Glutamatergic neuron (in vitro differentiated cells): ENCODE data around the gene TRNP1. TPM values are rescaled to one million over a fixed set of nuclear protein-coding genes. Genes with fewer than 3 reads are reported as not detected.
A peak's percentile ranks its signal among the peaks of the same experiment; 100 is the strongest.

Source experiments
- DNase-seq: peaks from one replicate; pipeline ENCODE4 v3.0.0; 2022
- H3K27ac Mint-ChIP-seq: one replicate; pipeline ENCODE4 v1.8.0; 2020; ENCODE audit warnings: mild to moderate bottlenecking, mixed read lengths, inconsistent platforms; ENCODE audit not compliant: unreplicated experiment
- H3K27me3 Mint-ChIP-seq: one replicate; pipeline ENCODE4 v1.8.0; 2020; ENCODE audit warnings: mild to moderate bottlenecking, moderate library complexity, mixed read lengths, inconsistent platforms; ENCODE audit not compliant: unreplicated experiment
- H3K36me3 Mint-ChIP-seq: one replicate; pipeline ENCODE4 v1.8.0; 2020; ENCODE audit warnings: mild to moderate bottlenecking, mixed read lengths, inconsistent platforms; ENCODE audit not compliant: unreplicated experiment
- H3K4me1 Mint-ChIP-seq: one replicate; pipeline ENCODE4 v1.8.0; 2020; ENCODE audit warnings: mild to moderate bottlenecking, low read depth, mixed read lengths, inconsistent platforms; ENCODE audit not compliant: unreplicated experiment
- H3K4me3 Mint-ChIP-seq: one replicate; pipeline ENCODE4 v1.8.0; 2020; ENCODE audit warnings: mild to moderate bottlenecking, mixed read lengths, inconsistent platforms; ENCODE audit not compliant: unreplicated experiment
- H3K9me3 Mint-ChIP-seq: one replicate; pipeline ENCODE4 v1.8.0; 2020; ENCODE audit warnings: mild to moderate bottlenecking, moderate library complexity, mixed read lengths, inconsistent platforms; ENCODE audit not compliant: unreplicated experiment
- total RNA-seq: library from RNA; stranded (reverse); fragmentation: NEBNext Ultra II Directional; extraction: Animal tissue kit (Norgen Biotek cat#: 25700); gene quantifications from one replicate; pipeline ENCODE4 v1.2.1, GENCODE V29; 2021; ENCODE audit not compliant: unreplicated experiment
- TF ChIP-seq, protein P1 (sequence below): fragments of 200-600 bp; sonication (generic); IDR thresholded peaks from one replicate; pipeline ENCODE4 v1.5.0; 2021; ENCODE audit not compliant: partially characterized antibody, unreplicated experiment

TRNP1 gene
- total RNA-seq, 1 donor from 2014 or later = 13.9 TPM

DNA sequence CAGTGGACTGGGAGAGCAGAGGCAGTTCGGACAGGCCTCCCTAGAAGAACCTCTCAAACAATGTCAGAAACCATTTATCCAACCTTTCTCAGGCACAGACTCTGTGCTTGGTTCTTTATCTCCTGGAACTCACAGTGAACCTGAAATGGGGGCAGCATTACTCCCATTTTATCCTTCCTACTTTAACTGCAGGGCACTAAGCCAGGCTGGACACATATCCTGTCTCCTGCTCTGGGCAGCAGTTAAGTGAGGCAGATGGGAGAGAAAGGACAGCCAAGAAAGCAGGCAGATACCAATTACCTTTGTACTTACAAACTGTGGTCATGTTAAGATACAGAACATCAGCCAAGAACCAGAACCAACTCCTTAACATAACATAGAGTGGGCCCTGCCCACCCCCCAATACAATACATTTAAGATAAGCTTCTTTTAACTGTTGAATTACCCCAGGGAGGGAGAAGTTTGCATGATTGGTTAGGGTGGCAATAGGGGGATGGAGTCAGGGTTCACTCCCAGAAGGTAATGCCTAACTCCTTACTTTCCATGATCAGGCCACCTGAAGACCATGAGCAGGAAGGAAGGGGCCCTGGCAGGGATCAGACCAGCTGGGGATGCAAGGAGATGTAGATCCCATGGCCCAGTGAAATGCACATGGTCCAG lies 44.1 kb upstream of the TRNP1 start:
- DNase-seq = no peak
- TF ChIP-seq, protein P1, sequence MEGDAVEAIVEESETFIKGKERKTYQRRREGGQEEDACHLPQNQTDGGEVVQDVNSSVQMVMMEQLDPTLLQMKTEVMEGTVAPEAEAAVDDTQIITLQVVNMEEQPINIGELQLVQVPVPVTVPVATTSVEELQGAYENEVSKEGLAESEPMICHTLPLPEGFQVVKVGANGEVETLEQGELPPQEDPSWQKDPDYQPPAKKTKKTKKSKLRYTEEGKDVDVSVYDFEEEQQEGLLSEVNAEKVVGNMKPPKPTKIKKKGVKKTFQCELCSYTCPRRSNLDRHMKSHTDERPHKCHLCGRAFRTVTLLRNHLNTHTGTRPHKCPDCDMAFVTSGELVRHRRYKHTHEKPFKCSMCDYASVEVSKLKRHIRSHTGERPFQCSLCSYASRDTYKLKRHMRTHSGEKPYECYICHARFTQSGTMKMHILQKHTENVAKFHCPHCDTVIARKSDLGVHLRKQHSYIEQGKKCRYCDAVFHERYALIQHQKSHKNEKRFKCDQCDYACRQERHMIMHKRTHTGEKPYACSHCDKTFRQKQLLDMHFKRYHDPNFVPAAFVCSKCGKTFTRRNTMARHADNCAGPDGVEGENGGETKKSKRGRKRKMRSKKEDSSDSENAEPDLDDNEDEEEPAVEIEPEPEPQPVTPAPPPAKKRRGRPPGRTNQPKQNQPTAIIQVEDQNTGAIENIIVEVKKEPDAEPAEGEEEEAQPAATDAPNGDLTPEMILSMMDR = no peak
- no peaks in the 10 kb centered on the region for H3K27me3 Mint-ChIP-seq
- peaks cover 5% of the 10 kb centered on the region for H3K4me1 Mint-ChIP-seq
- H3K9me3 Mint-ChIP-seq = peaks cover 7% of the 10 kb centered on the region
- no peak overlapping the region for H3K4me3 Mint-ChIP-seq
- H3K27ac Mint-ChIP-seq = no peak overlapping the region
- peaks cover 3% of the 10 kb centered on the region for H3K36me3 Mint-ChIP-seq

DNA sequence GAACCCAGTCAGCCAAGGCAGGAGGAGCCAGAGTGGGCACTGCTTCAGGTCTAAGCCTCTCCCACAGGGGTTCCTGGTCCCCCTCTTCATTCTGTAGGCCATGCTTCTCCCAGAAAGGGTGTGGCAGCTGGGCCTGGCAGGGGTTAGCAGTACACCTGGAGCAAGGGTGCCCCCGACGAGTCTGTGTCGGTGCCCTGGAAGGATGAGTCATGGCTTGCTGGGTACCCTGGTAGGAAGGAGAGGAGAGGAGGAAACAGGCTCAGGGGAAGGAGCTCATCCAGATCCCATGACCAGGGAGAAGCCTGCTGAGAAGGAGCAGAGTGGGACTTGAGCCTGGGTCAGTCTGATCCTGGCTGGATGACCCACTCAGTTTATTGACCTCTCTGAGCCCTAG lies 43.6 kb upstream of the TRNP1 start:
- Mint-ChIP-seq H3K4me1 (peaks cover 5% of the 10 kb centered on the region), H3K9me3 (peaks cover 7% of the 10 kb centered on the region), H3K27me3 (no peaks in the 10 kb centered on the region), H3K36me3 (peaks cover 3% of the 10 kb centered on the region), H3K4me3 (no peak overlapping the region), H3K27ac (no peak overlapping the region)
- no peak for DNase-seq
- TF ChIP-seq, protein P1 = no peak

DNA sequence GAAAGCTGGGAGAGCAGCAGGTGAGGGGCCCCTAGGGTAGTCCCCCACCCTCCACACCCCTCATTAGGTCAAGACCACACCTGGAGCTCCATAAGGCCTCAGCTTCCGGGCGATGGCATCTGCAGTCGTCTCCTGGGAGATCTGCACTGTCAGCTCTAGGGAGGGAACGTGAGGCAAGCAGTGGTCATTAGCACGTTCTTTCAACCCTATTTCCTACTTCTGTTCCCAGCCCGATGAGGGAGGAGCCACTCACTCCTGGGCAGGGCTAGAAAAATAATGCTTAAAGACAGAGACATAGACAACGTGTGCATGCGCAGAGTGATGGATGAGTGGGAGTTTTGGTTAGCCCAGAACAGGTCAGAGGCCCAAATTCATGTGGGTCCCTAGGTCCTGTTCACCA lies 42.9 kb upstream of the TRNP1 start:
- Mint-ChIP-seq H3K27me3 (no peaks in the 10 kb centered on the region), H3K9me3 (peaks cover 7% of the 10 kb centered on the region), H3K4me3 (no peak overlapping the region), H3K36me3 (peaks cover 3% of the 10 kb centered on the region), H3K27ac (peak overlapping the region; percentile 52), H3K4me1 (peaks cover 5% of the 10 kb centered on the region)
- DNase-seq = no peak
- TF ChIP-seq, protein P1 = no peak

DNA sequence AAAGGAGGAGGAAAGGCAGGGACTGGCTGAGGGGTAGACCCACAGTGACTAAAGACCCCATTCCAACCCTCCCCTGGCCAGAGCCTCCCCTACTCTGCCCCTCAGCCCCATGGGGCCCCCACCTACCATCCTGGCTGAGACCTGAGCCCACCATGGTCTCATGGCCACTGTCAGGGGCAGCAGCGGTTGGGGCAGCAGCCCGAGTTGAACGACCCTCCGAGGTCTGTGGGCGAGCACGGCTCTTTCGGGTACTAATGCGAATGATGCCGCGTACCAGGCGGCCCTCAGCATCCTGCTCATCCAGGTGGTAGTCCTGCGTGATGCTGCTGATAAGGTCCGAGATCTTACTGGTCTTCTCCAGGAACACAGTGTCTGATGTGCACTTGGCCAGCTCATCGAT lies 42.3 kb upstream of the TRNP1 start:
- Mint-ChIP-seq H3K9me3 (peaks cover 7% of the 10 kb centered on the region), H3K27ac (no peak overlapping the region), H3K4me3 (no peak overlapping the region), H3K4me1 (peaks cover 5% of the 10 kb centered on the region), H3K36me3 (peaks cover 3% of the 10 kb centered on the region), H3K27me3 (no peaks in the 10 kb centered on the region)
- TF ChIP-seq, protein P1 = no peak
- DNase-seq = no peak

DNA sequence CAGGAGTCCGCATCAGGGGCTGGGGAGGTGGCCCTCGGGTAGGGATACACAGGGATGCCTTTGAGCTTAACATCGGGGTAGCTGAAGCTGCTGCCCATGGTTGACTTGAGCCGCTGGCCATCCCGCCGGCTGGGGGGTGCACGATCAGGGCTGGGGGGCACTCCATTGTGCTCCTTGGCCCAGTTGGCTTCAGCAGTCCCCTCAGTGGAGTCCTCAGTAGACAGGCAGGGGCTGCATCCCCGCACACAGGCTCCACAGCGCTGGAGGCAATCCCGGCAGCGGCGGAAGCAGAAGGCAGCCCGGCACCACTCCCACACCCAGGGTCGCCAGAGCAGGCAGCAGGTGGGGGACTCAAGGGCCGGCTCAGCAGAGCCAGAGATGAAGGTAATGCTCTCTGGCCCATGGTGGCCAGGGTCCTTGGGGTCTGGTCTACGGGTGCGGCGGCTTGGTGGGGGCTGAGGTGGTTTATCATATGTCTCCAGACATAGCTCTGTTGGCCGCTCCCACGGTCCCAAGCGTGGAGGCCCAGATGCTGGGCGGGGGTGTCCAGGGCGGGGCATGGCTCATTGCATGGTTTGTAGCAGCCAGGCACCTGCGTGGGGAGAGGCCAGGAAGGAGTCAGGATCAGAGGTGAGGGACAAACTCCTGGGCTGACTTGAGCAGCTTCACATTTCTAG lies 41.5 kb upstream of the TRNP1 start:
- Mint-ChIP-seq H3K4me3 (no peak overlapping the region), H3K9me3 (peaks cover 7% of the 10 kb centered on the region), H3K36me3 (peaks cover 3% of the 10 kb centered on the region), H3K4me1 (peaks cover 5% of the 10 kb centered on the region), H3K27me3 (no peaks in the 10 kb centered on the region), H3K27ac (no peak overlapping the region)
- no peak for DNase-seq
- TF ChIP-seq, protein P1 = no peak
